Measurements from ENCODE around the gene KRT6C.
"Not testable (repeated sequence)": the region's sequence is repeated elsewhere in the genome, so short reads cannot be mapped to it uniquely, and the experiment has no call there.

Gene KRT6C

DNA sequence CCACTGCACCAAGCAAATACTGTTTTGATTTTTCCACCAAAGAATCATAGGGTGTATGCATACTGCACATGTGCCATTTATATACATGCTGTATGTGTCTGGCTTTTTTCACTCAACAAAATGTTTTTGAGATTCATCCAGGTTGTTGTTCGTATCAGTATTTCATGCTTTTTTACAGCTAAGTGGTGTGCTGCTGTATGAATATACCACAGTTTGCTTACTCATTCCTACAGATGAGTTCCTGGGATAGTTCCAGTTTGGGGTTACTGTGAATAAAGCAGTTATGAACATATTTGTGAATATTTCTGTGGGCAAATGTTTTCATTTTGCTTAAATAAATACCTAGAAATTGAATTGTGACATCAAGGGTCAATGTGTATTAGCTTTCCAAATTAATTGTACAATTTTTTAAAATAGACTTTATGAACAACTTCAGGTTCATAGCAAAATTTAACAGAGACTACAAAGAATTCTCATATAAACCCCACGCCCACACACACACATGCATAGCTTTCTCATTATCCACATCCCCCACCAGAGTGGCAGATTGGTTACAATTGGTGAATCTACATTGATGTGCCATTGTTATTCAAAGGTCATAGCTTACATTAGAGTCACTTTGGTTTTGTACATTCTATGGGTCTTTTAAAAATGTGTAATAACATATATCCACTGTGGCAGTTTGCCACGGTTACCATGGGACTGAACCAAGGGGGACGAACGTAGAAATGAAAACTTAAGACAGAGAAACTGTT, 26.4 kb upstream of the KRT6C start:
- DNase-seq: no peak

DNA sequence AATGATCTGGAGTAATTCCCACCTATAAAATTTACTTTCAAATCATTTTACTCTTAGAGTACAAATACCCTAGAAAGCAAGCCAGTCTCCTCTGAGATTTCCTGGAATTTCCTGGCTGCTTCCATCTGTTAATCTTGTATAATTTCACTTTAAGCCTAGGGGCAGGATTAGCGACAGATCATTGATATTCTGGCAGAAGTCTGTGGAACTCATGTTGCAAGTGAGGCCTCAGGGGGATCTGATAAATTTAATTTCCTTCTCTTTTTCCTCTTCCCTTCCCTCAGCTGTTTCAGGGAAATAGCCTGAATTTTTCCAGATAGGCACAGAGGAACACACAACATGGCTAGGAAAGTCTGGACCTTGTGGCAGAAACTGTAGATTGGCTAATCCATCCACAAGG, 25.3 kb upstream of the KRT6C start:
- DNase-seq: no peak

DNA sequence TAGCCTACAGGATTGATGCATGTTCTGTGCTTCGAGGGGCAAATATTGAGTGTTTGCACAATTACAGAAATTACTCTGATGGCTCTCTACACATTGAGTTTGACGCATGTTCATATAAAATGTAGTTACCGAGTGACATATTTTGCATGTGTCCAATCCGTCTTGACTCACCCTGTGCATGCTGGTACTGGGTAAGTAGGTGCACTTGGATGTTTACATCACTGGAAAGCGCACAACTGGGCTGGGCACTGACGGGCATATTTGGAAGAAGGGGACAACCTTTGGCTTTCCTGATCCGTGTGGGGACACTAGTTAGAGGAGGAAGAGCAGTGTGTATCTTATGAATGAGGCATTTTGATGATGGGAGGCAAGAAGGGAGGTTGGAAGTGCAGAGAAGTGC, 24.4 kb upstream of the KRT6C start:
- DNase-seq: no peak

DNA sequence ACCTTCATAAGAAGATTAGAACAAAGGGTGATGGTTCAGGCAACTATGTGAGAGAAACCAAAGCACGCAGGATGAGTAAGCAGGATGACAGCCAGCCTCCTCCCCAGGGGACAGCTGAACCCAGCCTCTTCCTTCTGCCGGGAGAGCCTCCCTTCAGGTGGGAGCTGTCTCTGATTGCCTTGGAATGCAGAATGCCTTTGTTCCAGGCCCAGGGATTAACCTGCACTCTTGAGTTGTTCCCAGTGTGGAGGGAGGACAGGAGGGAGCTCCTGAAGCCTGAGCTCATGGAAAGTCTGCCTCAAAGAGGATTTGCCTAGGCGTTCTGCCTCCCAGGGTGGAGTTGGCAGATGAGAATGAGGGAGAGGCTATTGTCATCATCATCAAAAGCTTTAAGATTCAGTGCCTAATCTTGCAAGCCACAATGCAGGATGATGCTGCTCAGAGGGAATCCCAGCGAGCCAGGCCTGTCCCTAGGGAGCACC, 23.0 kb upstream of the KRT6C start:
- no peak for DNase-seq

DNA sequence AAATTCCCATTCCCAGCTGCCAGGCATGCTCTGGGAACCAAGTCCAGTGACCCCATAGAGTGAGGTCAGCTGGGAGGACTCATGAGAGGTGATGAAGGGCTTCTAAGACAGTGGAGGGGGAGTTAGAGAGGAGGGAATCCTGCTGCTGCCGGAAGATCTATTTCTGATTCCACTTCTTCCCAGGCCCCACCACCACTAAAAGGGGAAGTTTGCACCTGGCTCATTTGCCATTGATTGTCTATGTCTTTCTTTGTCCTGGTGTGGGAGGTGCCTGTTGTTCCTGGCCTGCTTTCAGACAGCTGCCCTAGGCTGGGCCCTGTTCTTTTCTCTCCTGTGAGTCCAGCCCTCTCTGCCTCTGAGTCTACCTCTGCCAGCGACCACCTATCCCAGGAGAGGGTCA, 22.4 kb upstream of the KRT6C start:
- no peak for DNase-seq

DNA sequence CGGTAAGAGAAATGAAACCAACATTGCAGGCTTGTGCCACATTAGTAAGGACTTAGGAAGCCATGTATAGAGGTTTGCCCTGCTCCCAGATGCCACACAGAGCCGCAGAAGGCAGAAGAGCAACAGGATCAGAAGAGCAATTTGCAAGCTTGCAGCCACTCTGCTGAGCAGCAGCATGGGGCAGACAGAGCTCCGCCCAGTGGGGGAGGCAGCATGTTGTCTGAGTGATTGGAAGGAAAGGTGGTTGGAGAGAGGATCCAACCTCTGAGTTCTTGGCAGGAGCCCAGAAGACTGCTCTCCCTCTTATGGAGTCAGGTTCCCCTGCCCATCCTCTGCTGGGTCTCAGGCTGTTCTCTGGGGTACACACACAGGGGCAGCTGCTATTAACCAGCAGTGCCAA, 21.8 kb upstream of the KRT6C start:
- no peak for DNase-seq

DNA sequence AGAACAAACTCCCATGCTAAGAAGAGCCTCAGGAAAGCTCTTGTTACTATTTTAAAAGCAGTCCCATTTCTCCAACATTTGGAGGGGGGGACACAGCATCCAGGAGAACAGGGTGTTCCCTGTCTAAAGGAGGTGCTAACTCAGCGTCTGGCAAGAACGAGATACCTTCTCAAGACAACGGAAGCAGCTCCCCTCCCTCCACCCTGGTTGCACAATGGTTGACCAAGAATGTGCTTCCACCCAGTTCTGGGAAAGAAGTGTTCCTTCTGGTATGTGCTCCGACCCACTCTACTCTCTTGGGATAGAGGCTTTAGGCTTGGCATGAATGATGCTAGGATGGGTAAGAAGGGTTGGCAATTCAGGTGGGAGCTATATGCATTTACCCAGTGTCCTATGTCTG, 20.9 kb upstream of the KRT6C start:
- no peak for DNase-seq

DNA sequence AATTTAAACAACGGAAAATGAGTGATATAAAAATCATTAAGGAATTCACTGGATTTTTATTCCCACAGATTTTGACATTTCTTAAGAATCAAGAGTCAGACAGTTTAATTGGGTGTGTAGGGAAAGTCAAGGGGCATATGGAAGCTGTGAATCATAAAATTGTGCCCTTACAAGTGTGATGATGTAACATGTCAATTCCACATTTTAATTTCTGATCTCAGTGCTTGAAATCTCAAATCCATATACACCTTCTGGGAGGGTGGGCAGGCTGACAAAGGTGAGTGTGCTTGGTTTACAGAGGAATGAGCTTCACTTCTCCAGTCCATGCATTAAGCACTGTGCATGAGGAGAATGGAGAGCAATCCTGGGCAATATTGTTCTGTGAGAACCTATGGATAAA, 20.5 kb upstream of the KRT6C start:
- DNase-seq: no peak

DNA sequence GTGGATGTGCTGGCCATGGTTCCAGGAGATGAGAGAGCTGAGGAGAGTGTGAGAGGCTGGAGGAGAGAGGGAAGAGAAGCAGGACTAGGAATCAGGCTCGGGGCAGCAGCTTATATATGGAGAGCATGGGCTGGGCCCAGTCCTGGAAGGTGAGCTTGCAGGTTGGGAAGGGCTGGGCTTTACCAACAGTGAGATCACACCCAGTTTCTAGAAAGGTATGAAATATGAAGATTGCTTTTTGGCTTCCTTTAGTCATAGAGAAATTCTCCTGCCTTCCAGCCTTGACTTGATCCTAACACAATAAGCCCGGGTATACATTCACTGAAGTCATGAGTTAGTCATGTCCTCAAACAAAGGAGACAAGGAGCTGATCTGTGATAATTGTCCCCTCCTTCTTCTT, 19.6 kb upstream of the KRT6C start, which contains the start of gene KRT6A:
KRT6A (minus strand) TSS at position 86 of the 400 bp plus-strand sequence; CDS start at position 17, 69 bp downstream.
- no peak for DNase-seq

DNA sequence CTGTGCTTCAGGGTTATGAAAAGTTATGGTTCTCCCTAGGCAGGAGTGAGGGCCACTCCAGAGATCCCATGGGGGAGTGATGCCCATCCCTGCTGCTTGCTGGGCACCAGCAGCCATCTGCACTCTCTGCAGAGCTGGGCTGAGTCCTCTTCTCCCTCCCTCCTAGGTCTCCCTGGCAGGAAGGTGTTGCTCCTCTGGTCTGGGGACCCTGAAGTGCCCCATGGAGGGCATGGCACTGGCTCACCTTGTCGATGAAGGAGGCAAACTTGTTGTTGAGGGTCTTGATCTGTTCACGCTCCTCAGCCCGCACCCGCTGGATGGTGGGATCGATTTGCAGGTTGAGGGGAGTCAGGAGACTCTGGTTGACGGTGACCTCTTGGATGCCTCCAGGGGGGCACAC, 18.8 kb upstream of the KRT6C start:
- not testable (repeated sequence) for DNase-seq

DNA sequence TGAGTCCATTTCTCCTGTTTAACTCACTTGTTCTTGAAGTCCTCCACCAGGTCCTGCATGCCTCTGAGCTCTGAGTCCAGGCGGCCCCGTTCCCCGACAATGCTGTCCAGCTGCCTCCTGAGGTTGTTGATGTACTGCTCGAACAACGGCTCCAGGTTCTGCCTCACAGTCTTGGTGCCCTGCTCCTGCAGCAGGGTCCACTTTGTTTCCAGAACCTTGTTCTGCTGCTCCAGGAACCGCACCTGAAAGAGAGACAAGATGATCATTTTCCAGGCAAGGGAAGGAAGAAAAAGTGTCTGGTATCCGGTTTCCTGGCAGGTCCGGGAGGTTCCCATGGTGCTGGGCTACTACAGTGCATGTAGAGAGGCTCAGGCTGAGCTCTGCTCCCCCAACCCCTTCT, 17.9 kb upstream of the KRT6C start:
- not testable (repeated sequence) for DNase-seq

DNA sequence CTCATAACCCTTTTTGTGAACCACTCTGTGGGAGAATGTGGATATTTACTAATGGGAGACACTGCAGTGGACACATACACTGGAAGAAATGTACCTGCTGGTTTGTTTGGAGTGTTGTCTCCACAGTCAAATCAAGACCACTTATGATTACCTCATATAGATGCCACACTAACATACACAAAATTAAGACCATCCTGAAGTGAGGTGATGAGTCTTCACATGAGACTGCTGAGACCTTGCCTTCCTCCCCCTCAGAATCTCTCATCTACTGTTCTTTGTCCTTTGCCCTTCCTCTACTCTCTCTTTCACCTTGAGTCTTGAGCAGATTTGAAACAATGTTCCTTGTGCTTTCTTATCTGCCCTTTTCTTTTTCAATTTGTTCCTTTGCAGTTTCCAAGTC, 15.1 kb upstream of the KRT6C start:
- no peak for DNase-seq

DNA sequence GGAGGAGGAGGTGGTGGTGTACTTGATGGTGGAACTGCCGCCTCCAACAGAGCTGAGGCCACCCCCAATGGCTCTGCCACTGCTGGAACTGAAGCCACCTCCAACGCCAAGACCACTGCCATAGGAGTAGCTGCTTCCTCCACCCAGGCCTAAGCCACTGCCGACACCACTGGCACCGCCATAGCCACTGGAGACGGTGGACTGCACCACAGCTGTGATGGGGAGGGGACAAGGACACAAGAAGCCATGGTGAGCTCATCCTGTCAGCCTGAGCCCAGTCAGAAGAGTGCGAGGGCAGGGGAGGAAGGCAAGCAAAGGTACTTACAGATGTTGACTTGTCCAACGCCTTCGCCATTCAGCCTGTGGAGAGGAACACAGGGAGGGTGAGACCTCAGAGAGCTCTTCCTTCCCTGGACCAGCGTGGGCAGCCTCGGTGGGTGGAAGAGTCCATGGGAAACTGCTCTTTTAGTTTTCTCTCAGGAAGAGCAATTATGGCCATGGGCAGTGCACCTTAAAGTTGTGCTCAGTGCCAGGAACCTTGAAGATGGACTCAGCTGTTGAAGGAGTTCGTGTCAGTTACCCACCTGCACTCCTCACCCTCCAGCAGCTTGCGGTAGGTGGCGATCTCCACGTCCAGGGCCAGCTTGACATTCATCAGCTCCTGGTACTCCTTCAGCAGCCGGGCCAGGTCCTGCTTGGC, 14.3 kb upstream of the KRT6C start:
- not testable (repeated sequence) for DNase-seq

DNA sequence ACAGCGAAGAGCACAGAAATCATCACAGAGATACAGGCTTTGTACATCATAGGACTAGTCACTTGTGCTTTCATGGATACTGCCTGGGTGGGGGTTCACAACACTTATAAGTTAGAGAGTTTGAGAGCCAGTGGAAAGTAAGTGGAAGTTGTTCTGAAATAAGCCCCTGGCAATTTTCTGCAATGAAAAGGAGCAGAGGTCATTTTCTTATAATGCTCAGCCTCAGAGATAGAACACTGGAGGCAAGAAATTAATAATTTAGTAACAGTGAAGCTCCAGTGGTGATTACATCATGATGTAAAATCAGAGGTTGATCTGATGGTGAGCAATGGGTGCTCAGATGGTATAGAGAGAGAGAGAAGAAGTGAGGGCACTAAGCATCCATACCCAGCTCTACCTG, 13.6 kb upstream of the KRT6C start:
- DNase-seq: no peak

DNA sequence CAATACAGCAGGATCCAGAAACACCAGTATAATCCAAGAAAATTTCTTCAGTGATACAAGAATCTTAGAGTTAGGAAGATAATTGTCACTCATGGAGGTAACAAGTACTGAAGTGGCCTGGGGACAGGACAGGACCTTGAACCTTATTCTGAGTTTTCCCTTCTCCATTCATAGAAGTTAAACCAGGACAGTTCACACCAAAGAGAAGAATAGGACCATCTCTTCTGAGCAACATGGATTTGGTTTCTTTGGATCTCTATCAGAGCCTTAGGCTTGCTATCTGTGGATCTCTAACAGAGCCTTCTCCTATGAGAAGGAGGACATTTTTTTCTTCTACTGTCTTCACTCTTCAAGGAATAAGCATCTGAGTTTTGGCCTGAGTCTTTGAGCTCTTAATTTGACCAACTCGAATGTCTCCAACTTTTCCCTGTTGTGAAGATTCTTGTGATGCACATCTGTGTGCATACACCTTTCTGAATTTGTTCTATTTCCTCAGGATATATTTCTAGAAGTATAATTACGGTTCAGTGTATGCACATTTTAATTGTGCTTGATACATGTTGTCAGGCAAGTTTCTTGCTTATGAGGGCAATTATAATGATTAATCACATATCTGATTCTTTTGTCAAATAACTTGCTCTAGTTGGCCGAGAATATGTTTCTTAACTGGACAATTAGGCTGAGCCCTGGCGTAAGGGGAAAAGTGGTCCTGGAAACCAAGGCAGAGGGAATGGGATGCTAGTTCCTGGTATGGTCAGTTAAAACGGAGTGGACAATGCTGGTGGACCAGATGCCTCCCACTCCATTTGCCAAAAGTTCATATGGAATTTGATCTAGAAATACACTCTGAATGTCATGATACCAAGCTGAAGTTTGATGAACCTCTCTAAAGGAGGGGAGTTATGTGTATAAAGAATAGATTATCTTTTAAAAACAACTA, 12.8 kb upstream of the KRT6C start:
- no peak for DNase-seq

DNA sequence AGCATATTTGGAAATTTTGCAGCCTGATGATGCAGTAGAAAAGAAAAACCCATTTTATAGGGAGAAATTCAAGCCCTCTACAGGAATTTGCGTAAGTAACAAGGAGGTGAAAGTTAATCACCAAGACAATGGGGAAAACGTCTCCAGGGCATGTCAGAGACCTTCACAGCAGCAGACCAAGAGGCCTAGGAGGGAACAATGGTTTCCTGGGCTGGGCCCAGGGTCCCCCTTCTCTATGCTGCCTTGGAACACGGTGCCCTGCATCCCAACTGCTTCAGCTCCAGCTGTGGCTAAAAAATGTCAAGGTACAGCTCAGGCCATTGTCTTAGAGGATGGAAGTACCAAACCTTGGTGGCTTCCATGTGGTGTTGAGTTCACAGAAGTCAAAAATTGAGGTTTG, 6.5 kb upstream of the KRT6C start:
- no peak for DNase-seq

DNA sequence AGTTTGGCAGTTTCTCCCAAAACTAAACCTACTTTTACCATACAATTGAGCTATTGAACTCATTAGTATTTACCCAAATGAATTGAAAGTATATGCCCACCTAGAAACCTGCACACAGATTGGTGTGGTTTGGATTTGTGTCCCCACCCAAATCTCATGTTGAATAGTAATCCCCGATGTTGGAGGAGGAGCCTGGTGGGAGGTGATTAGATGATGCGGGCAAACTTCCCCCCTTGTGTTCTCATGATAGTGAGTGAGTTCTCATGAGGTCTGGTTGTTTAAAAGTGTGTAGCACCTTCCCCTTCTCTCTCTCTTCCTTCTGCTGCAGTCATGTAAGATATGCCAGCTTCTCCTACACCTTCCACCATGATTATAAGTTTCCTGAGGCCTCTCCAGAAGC, 4.0 kb upstream of the KRT6C start:
- no peak for DNase-seq

DNA sequence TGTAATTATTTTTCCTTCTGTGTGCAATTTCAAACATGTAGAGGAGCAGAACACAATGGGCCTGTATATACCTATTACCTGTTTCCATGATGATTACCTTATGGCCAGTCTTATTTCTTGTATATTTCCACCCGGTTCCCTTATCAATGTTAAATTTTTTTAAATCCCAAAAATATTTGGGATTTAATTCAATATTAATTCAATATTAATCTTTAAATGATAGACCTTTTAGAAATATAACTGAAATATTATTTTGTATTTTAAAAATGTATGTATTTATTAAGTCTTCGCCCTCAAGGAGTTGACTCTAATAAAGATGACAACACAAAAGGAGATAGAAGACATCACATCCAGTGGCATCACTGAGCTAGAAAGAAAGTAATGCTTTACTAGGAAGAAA, 607 bp upstream of the KRT6C start:
- DNase-seq: no peak

DNA sequence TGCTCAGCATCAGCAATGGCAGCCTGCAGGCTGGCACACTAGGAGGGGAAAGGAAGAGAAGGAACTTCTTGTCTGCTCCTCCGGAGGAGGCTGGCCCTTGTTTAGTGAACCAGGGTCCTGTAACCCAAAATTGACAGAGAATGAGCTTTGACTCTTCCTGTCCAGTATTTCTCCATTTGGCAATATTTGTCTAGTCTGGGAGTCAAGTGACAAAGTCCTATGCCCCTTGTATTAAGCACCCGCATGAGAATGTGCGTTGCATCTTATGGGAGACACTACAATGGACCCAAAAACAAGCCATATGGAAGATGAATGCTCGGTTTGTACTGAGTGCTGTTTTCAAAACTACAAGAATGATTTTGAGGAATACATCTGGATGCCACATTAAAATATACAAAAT, 3.8 kb downstream of the KRT6C start:
- no peak for DNase-seq

DNA sequence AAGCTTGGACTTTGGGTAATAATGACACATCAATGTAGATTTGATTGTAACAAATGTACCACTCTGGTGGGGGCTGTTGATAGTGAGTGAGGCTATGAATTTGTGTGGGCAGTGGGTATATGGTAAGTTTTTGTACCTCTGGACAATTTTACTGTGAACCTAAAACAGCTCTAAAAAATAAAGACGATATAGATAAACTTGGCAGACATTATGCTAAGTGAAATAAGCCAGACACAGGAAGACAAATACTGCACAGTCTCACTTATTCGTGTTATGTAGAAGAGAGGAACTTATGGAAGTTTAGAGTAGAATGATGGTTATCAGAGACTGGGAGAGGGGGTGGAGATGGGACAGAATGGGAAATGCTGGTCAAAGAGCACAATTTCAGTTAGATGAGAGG, 8.7 kb downstream of the KRT6C start:
- no peak for DNase-seq

DNA sequence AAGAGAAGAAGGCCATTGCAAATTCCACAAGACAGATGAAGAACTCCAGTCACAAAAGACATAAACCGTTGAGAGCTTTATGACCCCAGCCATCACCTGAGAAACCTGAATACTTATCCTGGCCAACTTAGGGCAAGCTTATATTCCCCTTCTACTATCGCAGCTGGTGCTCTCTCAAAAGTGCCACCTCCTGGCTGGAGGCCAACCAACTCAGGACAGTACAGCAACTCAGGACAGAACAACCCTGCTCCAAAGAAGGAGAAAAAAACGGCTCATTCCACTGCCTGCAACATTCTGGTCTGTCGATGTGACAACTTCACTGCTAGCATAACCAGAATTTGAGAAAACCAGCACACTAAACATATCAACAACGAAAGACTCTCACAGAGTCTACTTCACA, 11.9 kb downstream of the KRT6C start:
- DNase-seq: no peak

DNA sequence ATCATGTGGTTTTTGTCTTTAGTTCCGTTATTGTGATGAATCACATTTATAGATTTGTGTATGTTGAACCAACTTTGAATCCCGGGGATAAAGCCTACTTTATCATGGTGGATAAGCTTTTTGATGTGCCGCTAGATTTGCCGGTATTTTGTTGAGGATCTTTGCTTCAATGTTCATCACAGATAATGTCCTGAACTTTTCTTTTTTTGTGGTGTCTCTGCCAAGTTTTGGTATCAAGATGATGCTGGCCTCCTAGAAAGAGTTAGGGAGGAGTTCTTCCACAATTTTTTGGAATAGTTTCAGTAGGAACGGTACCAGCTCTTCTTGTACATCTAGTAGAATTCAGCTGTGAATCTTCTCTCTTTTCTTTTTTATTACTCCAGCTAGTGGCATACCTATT, 14.7 kb downstream of the KRT6C start:
- no peak for DNase-seq

DNA sequence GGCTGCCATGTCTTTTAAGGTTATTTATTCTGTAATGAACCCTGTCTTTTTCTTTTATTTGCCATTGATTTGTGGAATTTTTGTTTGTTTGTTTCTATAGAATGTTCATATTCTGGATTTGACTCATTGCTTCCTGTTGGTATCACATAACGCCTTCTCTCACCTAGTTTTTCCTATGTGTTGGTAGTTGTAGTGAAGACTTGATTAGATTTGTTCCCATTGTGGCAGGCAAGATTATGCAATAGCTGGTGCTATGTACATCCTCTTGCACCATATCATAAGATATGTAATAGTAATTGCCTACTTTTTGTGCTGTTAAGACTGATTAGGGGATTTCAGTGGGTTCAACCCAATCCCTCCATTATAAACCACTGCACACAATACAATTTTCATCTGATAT, 17.8 kb downstream of the KRT6C start:
- no peak for DNase-seq

Data from activated CD8-positive, alpha-beta memory T cell treated with anti-CD3 and anti-CD28 coated beads, Interleukin-2, amount 50 U/mL, for 4 hours (primary cell).